Breast epithelium (tissue), 4 donors: Measurements from ENCODE around the gene DOC2B. TPM values are rescaled to one million over a fixed set of nuclear protein-coding genes. Genes with fewer than 3 reads are reported as not detected.

Experiments used
- DNase-seq, 2 donors: peaks; one replicate each; pipeline ENCODE4 v3.0.0-alpha.2; 2019; ENCODE audit warnings: low spot score in 2 of 2
- H3K27ac ChIP-seq, 2 donors: fragments of 200-600 bp; sonication (generic) in 1 of 2; one replicate each; pipeline ENCODE4 v1.5.1; 2016 to 2019; ENCODE audit warnings: mild to moderate bottlenecking in 1 of 2
- H3K27me3 ChIP-seq, 2 donors: fragments of 200-600 bp; sonication (generic) in 1 of 2; one replicate each; pipeline versions ENCODE4 v1.5.1 to v1.6.0; 2017 to 2019; ENCODE audit warnings: control low read depth in 1 of 2, mild to moderate bottlenecking in 1 of 2
- H3K36me3 ChIP-seq: fragments of 200-600 bp; one replicate; pipeline ENCODE4 v1.5.1; 2019
- H3K4me1 ChIP-seq, 2 donors: fragments of 200-600 bp; sonication (generic); one replicate each; pipeline ENCODE4 v1.5.1; 2016 to 2019; ENCODE audit warnings: control low read depth in 1 of 2
- H3K4me3 ChIP-seq, 3 donors: fragments of 200-600 bp; sonication (generic); 1 replicate in 2 of 3; 2 replicates in 1 of 3; pipeline ENCODE4 v1.5.1; 2016 to 2019; ENCODE audit warnings: mild to moderate bottlenecking in 3 of 3, moderate library complexity in 2 of 3
- H3K9me3 ChIP-seq, 2 donors: fragments of 200-600 bp; sonication (generic) in 1 of 2; one replicate each; pipeline ENCODE4 v1.5.1; 2016 to 2019; ENCODE audit warnings: control low read depth in 1 of 2
- CTCF ChIP-seq, 3 donors: fragments of 450-650 bp; IDR thresholded peaks; one replicate each; pipeline ENCODE4 v1.5.1; 2016 to 2017; ENCODE audit warnings: antibody characterized with exemption in 3 of 3, mild to moderate bottlenecking in 3 of 3, moderate library complexity in 3 of 3
- POLR2A ChIP-seq: fragments of 450-650 bp; IDR thresholded peaks from one replicate; pipeline ENCODE4 v1.6.1; 2016; ENCODE audit warnings: antibody characterized with exemption, mild to moderate bottlenecking, moderate library complexity
- POLR2AphosphoS5 ChIP-seq, 3 donors: sonication (generic); formaldehyde crosslinking; IDR thresholded peaks; one replicate each; pipeline ENCODE4 v1.6.1; 2017; ENCODE audit warnings: antibody characterized with exemption in 3 of 3
- intact Hi-C: fragments of 100-400 bp; cut with DNase I; formaldehyde crosslinking; loops from one replicate; pipeline ENCODE4 v1.15.1; 2023; ENCODE audit warnings: low total_unique reads
- total RNA-seq, 3 donors: library from RNA; depleted of rRNA; stranded (reverse); fragments of >200 nt; gene quantifications; one replicate each; pipeline ENCODE4 v1.1.0, GENCODE V29; 2016

DOC2B gene
- total RNA-seq, 3 donors from 2014 or later: 5.9 to 22.9 (median 6.7) TPM

- H3K4me3 ChIP-seq: no peak overlapping the region
- H3K4me1 ChIP-seq: no peaks in the 10 kb centered on the region
- no peak for DNase-seq
- peaks cover 0 to 4% of the 10 kb centered on the region in 2 donors for H3K27me3 ChIP-seq
- H3K36me3 ChIP-seq: no peaks in the 10 kb centered on the region
- H3K27ac ChIP-seq: no peak overlapping the region
- H3K9me3 ChIP-seq: no peaks in the 10 kb centered on the region
- intact Hi-C loops: no loop called here
- TF ChIP-seq POLR2AphosphoS5 (IDR thresholded peaks at IDR 0.05) (no peak), CTCF (IDR thresholded peaks at IDR 0.05) (no peak), POLR2A (no peak)
Measured at GRCh38 chr17:197352-197751, 15.9 kb upstream of the DOC2B start.

- Histone ChIP-seq H3K27me3 (peaks cover 0 to 4% of the 10 kb centered on the region in 2 donors), H3K9me3 (no peaks in the 10 kb centered on the region), H3K4me3 (no peak overlapping the region), H3K27ac (no peak overlapping the region), H3K36me3 (no peaks in the 10 kb centered on the region), H3K4me1 (no peaks in the 10 kb centered on the region)
- no peak for DNase-seq
- TF ChIP-seq POLR2A (no peak), POLR2AphosphoS5 (IDR thresholded peaks at IDR 0.05) (no peak), CTCF (IDR thresholded peaks at IDR 0.05) (no peak)
- intact Hi-C loops: no loop called here
Measured at GRCh38 chr17:194828-195602, 13.6 kb upstream of the DOC2B start.

GRCh38 chr17:193841-194806, 12.7 kb upstream of the DOC2B start:
- no peaks in the 10 kb centered on the region for H3K9me3 ChIP-seq
- H3K27me3 ChIP-seq: peaks cover 0 to 4% of the 10 kb centered on the region in 2 donors
- intact Hi-C loops: no loop called here
- DNase-seq: no peak
- TF ChIP-seq POLR2A (no peak), CTCF (IDR thresholded peaks at IDR 0.05) (no peak), POLR2AphosphoS5 (IDR thresholded peaks at IDR 0.05) (no peak)
- H3K4me1 ChIP-seq: no peaks in the 10 kb centered on the region
- no peak overlapping the region for H3K4me3 ChIP-seq
- no peak overlapping the region for H3K27ac ChIP-seq
- H3K36me3 ChIP-seq: no peaks in the 10 kb centered on the region

GRCh38 chr17:193426-193810, 12.0 kb upstream of the DOC2B start:
- H3K27me3 ChIP-seq: peaks cover 0 to 4% of the 10 kb centered on the region in 2 donors
- intact Hi-C loops: no loop called here
- H3K27ac ChIP-seq: no peak overlapping the region

GRCh38 chr17:192666-193425, 11.4 kb upstream of the DOC2B start:
- H3K9me3 ChIP-seq: no peaks in the 10 kb centered on the region
- no peak for DNase-seq
- H3K27me3 ChIP-seq: peaks cover 0 to 4% of the 10 kb centered on the region in 2 donors
- H3K4me3 ChIP-seq: no peak overlapping the region
- no peaks in the 10 kb centered on the region for H3K36me3 ChIP-seq
- intact Hi-C loops: no loop called here
- no peak for TF ChIP-seq POLR2A
- TF ChIP-seq CTCF (IDR thresholded peaks at IDR 0.05): no peak
- no peak for TF ChIP-seq POLR2AphosphoS5 (IDR thresholded peaks at IDR 0.05)
- H3K27ac ChIP-seq: no peak overlapping the region
- no peaks in the 10 kb centered on the region for H3K4me1 ChIP-seq

More at GRCh38 chr17:193426-193810, 12.0 kb upstream of the DOC2B start:
- H3K4me3 ChIP-seq: no peak overlapping the region
- no peaks in the 10 kb centered on the region for H3K36me3 ChIP-seq
- no peak for TF ChIP-seq POLR2A
- no peak for TF ChIP-seq POLR2AphosphoS5 (IDR thresholded peaks at IDR 0.05)
- H3K9me3 ChIP-seq: no peaks in the 10 kb centered on the region
- DNase-seq: no peak
- no peaks in the 10 kb centered on the region for H3K4me1 ChIP-seq
